ENCODE results near the gene CALD1.

The CALD1 gene

DNA sequence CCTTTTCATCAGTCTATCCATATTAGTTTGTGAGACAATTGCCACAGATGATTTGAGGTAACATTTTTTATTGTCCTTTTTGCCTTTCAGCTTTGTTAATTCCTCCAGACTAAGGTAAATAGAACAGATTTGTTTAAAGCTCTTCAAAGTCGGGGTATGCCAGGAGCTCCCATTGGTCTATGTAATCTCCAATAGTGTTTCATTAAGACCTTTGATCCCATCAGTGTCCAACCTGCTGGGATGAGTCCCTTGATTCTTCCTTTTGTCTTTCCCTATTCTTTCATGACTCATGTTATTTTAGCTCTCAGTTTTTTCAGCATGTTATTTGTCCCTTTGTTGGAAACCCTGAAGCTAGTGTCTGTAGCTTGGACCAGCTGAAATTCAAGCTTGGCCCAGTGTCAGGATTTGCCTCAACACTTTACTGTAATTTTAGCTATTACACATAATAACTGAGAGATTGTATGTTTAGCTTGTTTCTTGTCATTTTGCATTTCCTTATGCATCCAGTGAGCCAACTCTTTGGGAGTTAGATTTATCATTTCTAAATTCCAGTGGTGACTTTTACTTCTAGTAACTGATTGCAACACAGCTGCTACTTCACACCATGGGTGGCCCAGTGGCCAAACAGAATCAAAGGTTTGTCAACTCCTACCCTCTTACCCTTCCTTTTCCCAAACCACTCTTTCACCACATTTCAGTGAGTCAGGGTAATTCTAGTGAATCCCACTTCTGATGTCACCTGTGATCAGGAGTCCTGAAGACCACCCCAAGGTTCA is 222.1 kb downstream of the CALD1 start:
- no peak for DNase-seq (ENCODE audit: low spot score)

DNA sequence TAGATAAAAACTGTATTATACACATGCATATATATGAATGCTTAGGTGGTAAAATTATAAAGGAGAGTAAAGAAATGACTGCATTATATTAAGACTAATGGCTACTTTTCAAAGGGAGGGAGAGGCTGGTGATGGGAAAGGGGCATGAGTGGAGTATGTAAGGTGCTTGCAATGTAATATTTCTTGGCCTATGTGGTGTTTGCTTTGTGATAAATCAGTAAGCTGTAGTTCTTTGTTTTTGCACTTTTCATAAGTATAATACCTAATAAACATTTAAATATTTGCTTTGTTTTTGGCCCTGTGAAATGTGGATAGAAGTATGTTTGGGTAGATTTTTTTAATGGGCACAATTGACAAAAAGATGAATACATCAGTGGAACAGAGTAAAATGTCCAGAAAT is 232.8 kb downstream of the CALD1 start:
- no peak for DNase-seq (ENCODE audit: low spot score)

Data from CD4-positive, alpha-beta T cell treated with Interleukin-15 for 4 hours (primary cell).